Measurements from ENCODE around the gene TOX2.

DNA sequence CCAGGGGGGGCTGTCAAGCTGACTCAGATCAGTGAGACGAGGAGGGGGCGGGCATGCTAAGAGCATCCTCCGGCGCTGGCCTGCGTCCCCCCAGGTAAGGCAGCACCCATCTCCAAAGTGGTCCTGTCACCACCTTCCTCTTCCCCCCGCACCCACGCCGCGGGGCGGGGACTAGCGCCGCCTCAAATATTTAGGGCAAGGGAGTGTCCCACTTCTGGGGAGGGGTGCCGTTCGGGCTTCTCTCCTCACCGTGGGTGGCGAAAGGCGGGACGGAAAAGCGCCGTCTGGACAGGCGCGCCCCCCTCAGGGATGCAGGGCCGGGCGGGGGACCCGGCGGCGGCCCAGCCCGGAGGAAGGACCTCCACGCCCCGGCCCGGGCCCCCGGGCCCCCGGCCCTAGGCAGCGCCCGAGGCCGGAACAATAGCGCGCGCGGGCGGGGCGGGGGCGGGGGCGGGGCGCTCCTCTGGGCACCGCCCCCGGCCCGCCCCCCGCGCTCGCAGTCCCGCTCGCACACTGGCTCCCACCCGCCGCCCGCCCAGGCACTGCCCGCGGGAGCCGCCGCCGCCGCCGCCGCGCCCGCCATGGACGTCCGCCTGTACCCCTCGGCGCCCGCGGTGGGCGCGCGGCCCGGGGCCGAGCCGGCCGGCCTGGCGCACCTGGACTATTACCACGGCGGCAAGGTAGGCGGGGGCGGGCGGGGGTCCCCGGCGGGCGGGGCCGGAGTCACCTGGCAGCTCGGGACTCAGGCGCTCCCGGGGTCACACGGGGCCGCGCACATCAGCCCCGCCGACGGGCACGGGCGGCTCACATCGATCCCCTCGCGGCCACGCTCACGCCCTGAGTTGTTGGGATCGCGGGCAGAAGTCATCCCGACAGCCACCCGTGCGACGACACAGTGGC is at the start of gene TOX2:
- no peak for TF ChIP-seq EZH2 (IDR thresholded peaks at IDR 0.05; ENCODE audit: insufficient read depth, low read length)
- TF ChIP-seq, protein P1, sequence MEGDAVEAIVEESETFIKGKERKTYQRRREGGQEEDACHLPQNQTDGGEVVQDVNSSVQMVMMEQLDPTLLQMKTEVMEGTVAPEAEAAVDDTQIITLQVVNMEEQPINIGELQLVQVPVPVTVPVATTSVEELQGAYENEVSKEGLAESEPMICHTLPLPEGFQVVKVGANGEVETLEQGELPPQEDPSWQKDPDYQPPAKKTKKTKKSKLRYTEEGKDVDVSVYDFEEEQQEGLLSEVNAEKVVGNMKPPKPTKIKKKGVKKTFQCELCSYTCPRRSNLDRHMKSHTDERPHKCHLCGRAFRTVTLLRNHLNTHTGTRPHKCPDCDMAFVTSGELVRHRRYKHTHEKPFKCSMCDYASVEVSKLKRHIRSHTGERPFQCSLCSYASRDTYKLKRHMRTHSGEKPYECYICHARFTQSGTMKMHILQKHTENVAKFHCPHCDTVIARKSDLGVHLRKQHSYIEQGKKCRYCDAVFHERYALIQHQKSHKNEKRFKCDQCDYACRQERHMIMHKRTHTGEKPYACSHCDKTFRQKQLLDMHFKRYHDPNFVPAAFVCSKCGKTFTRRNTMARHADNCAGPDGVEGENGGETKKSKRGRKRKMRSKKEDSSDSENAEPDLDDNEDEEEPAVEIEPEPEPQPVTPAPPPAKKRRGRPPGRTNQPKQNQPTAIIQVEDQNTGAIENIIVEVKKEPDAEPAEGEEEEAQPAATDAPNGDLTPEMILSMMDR (IDR thresholded peaks at IDR 0.05; ENCODE audit: insufficient read depth, low read depth, low read length): no peak
